Activated CD4-positive, alpha-beta T cell treated with anti-CD3 and anti-CD28 coated beads, Interleukin-10, Interleukin-2, amounts not matched to agents 100 ng/mL and 50 ng/mL, durations not matched to agents 16 hours and 8 hours (primary cell): ENCODE data around the gene LTBR.

ENCODE experiments used
- DNase-seq: peaks from one replicate; pipeline ENCODE4 v3.0.0-alpha.2; 2020

Gene LTBR

GRCh38 chr12:6346942-6347341 is 37.0 kb upstream of the LTBR start:
- no peak for DNase-seq

GRCh38 chr12:6347367-6348338 is 36.3 kb upstream of the LTBR start:
- DNase-seq = no peak

GRCh38 chr12:6351622-6352021 is 32.3 kb upstream of the LTBR start:
- DNase-seq = no peak

GRCh38 chr12:6352193-6353173 is 31.5 kb upstream of the LTBR start:
- no peak for DNase-seq

GRCh38 chr12:6354495-6355393 is 29.2 kb upstream of the LTBR start:
- DNase-seq = no peak

GRCh38 chr12:6355491-6356373 is 28.2 kb upstream of the LTBR start:
- no peak for DNase-seq

- DNase-seq = no peak
Measured at GRCh38 chr12:6356374-6356820, 27.6 kb upstream of the LTBR start.

- DNase-seq = no peak
Measured at GRCh38 chr12:6358881-6359280, 25.1 kb upstream of the LTBR start.

- DNase-seq = no peak
Measured at GRCh38 chr12:6360080-6360571, 23.8 kb upstream of the LTBR start.

- peak; percentile 30 for DNase-seq
Measured at GRCh38 chr12:6360578-6361490, 23.1 kb upstream of the LTBR start.

GRCh38 chr12:6361834-6362233 is 22.1 kb upstream of the LTBR start:
- peak; percentile 22 for DNase-seq

- DNase-seq = no peak
Measured at GRCh38 chr12:6362403-6362802, 21.6 kb upstream of the LTBR start.

- DNase-seq = no peak
Measured at GRCh38 chr12:6363010-6363329, 21.0 kb upstream of the LTBR start.

GRCh38 chr12:6363330-6364043 is 20.5 kb upstream of the LTBR start:
- peak; percentile 66 for DNase-seq

- DNase-seq = no peak
Measured at GRCh38 chr12:6364044-6364374, 20.0 kb upstream of the LTBR start.

GRCh38 chr12:6367065-6367968 is 16.6 kb upstream of the LTBR start:
- peak; percentile 53 for DNase-seq

GRCh38 chr12:6367969-6368892 is 15.7 kb upstream of the LTBR start:
- peak; percentile 24 for DNase-seq
